Neural cell (in vitro differentiated cells): Measurements from ENCODE around the gene SLC8A1.

Experiments
- CTCF ChIP-seq: fragments of 450-650 bp; IDR thresholded peaks from 2 replicates; pipeline ENCODE4 v1.5.1; 2014; ENCODE audit warnings: antibody characterized with exemption, mild to moderate bottlenecking, moderate library complexity; ENCODE audit not compliant: poor library complexity, severe bottlenecking
- EZH2 ChIP-seq: fragments of 200-600, 300-800 bp; shearing (Covaris generic), sonication (generic); IDR thresholded peaks from 2 replicates; pipeline ENCODE4 v1.6.1; 2014; ENCODE audit warnings: antibody characterized with exemption, low read length, borderline replicate concordance, mild to moderate bottlenecking; ENCODE audit not compliant: insufficient read depth, poor library complexity, severe bottlenecking
- MXI1 ChIP-seq: fragments of 450-650 bp; conservative IDR thresholded peaks from 2 replicates; pipeline ENCODE4 v1.6.1; 2014; ENCODE audit warnings: antibody characterized with exemption, mild to moderate bottlenecking; ENCODE audit not compliant: poor library complexity, severe bottlenecking
- POLR2AphosphoS5 ChIP-seq: IDR thresholded peaks from 2 replicates; pipeline ENCODE4 v1.6.1; 2012
- TAF1 ChIP-seq: IDR thresholded peaks from 2 replicates; pipeline ENCODE4 v1.6.1; 2012; ENCODE audit warnings: low read depth
- TF ChIP-seq, protein P1 (sequence below): IDR thresholded peaks from 2 replicates; pipeline ENCODE4 v1.6.1; 2012; ENCODE audit warnings: borderline replicate concordance

- no peak for TF ChIP-seq CTCF
- TF ChIP-seq, protein P1, sequence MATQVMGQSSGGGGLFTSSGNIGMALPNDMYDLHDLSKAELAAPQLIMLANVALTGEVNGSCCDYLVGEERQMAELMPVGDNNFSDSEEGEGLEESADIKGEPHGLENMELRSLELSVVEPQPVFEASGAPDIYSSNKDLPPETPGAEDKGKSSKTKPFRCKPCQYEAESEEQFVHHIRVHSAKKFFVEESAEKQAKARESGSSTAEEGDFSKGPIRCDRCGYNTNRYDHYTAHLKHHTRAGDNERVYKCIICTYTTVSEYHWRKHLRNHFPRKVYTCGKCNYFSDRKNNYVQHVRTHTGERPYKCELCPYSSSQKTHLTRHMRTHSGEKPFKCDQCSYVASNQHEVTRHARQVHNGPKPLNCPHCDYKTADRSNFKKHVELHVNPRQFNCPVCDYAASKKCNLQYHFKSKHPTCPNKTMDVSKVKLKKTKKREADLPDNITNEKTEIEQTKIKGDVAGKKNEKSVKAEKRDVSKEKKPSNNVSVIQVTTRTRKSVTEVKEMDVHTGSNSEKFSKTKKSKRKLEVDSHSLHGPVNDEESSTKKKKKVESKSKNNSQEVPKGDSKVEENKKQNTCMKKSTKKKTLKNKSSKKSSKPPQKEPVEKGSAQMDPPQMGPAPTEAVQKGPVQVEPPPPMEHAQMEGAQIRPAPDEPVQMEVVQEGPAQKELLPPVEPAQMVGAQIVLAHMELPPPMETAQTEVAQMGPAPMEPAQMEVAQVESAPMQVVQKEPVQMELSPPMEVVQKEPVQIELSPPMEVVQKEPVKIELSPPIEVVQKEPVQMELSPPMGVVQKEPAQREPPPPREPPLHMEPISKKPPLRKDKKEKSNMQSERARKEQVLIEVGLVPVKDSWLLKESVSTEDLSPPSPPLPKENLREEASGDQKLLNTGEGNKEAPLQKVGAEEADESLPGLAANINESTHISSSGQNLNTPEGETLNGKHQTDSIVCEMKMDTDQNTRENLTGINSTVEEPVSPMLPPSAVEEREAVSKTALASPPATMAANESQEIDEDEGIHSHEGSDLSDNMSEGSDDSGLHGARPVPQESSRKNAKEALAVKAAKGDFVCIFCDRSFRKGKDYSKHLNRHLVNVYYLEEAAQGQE, result no peak
- TF ChIP-seq MXI1, result no peak
- TF ChIP-seq EZH2, result no peak
- TF ChIP-seq POLR2AphosphoS5, result no peak
- no peak for TF ChIP-seq TAF1
These were observed 5.0 kb upstream of the SLC8A1 start for GRCh38 chr2:40456926-40457325.
